Prostate gland (tissue), 2 donors: ENCODE measurements around the gene GBP3.

Experiments used
- POLR2A ChIP-seq: fragments of 450-650 bp; IDR thresholded peaks from one replicate; pipeline ENCODE4 v1.6.1; 2016; ENCODE audit warnings: antibody characterized with exemption, mild to moderate bottlenecking
- POLR2AphosphoS5 ChIP-seq: sonication (generic); formaldehyde crosslinking; IDR thresholded peaks from one replicate; pipeline ENCODE4 v1.6.1; 2017; ENCODE audit warnings: antibody characterized with exemption
- TF ChIP-seq, protein P1 (sequence below), 4 experiments: fragments of 200-600 bp in 2 of 4; fragments of 450-650 bp in 2 of 4; sonication (generic) in 2 of 4; IDR thresholded peaks; 1 replicate in 3 of 4; 2 replicates in 1 of 4; pipeline ENCODE4 v1.5.1; 2016 to 2019; ENCODE audit warnings: antibody characterized with exemption in 4 of 4, mild to moderate bottlenecking in 2 of 4, moderate library complexity in 2 of 4

DNA sequence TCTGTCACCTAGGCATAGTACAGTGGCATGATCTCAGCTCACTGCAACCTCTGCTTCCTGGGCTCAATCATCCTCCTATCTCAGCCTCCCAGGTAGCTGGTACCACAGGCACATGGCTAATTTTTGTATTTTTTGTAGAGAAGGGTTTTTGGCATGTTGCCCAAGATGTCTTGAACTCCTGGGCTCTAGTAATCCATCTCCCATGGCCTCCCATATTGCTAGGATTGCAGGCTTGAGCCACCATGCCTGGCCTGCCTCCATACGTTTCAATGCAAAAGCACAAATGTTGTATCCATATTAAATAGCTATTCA is 17.6 kb upstream of the GBP3 start:
- TF ChIP-seq, protein P1, sequence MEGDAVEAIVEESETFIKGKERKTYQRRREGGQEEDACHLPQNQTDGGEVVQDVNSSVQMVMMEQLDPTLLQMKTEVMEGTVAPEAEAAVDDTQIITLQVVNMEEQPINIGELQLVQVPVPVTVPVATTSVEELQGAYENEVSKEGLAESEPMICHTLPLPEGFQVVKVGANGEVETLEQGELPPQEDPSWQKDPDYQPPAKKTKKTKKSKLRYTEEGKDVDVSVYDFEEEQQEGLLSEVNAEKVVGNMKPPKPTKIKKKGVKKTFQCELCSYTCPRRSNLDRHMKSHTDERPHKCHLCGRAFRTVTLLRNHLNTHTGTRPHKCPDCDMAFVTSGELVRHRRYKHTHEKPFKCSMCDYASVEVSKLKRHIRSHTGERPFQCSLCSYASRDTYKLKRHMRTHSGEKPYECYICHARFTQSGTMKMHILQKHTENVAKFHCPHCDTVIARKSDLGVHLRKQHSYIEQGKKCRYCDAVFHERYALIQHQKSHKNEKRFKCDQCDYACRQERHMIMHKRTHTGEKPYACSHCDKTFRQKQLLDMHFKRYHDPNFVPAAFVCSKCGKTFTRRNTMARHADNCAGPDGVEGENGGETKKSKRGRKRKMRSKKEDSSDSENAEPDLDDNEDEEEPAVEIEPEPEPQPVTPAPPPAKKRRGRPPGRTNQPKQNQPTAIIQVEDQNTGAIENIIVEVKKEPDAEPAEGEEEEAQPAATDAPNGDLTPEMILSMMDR (IDR thresholded peaks at IDR 0.05) = no peak
- TF ChIP-seq POLR2AphosphoS5 = no peak
- TF ChIP-seq POLR2A = no peak
